IPS-15b (cell line): ENCODE measurements around the gene TM4SF1.

Experiments
- H3K27me3 ChIP-seq: one replicate; pipeline ENCODE4 v1.6.1; 2013; ENCODE audit warnings: low read length; ENCODE audit not compliant: control insufficient read depth, insufficient read depth
- H3K36me3 ChIP-seq: one replicate; pipeline ENCODE4 v1.6.1; 2013; ENCODE audit warnings: low read length; ENCODE audit not compliant: control insufficient read depth, insufficient read depth
- H3K4me1 ChIP-seq: one replicate; pipeline ENCODE4 v1.6.1; 2013; ENCODE audit warnings: mild to moderate bottlenecking, low read length; ENCODE audit not compliant: control insufficient read depth, insufficient read depth
- H3K4me3 ChIP-seq: one replicate; pipeline ENCODE4 v1.5.1; 2013; ENCODE audit warnings: low read depth, low read length
- H3K9ac ChIP-seq: one replicate; pipeline ENCODE4 v1.6.1; 2013; ENCODE audit warnings: low read depth, mild to moderate bottlenecking, low read length
- H3K9me3 ChIP-seq: one replicate; pipeline ENCODE4 v1.6.1; 2013; ENCODE audit warnings: mild to moderate bottlenecking, low read length; ENCODE audit not compliant: control insufficient read depth, insufficient read depth

Gene TM4SF1

GRCh38 chr3:149393345-149394160 lies 16.1 kb upstream of the TM4SF1 start:
- no peaks in the 10 kb centered on the region for H3K36me3 ChIP-seq
- no peaks in the 10 kb centered on the region for H3K9me3 ChIP-seq
- H3K4me1 ChIP-seq = no peaks in the 10 kb centered on the region
- H3K9ac ChIP-seq = no peak overlapping the region
- H3K27me3 ChIP-seq = no peaks in the 10 kb centered on the region
- H3K4me3 ChIP-seq = no peak overlapping the region

GRCh38 chr3:149391960-149392359 lies 14.5 kb upstream of the TM4SF1 start:
- H3K4me1 ChIP-seq = no peaks in the 10 kb centered on the region
- no peak overlapping the region for H3K9ac ChIP-seq
- H3K27me3 ChIP-seq = no peaks in the 10 kb centered on the region
- no peak overlapping the region for H3K4me3 ChIP-seq
- no peaks in the 10 kb centered on the region for H3K36me3 ChIP-seq
- no peaks in the 10 kb centered on the region for H3K9me3 ChIP-seq

GRCh38 chr3:149390772-149391212 lies 13.3 kb upstream of the TM4SF1 start:
- Histone ChIP-seq H3K4me1 (no peaks in the 10 kb centered on the region), H3K36me3 (no peaks in the 10 kb centered on the region), H3K27me3 (no peaks in the 10 kb centered on the region), H3K9ac (no peak overlapping the region), H3K4me3 (no peak overlapping the region), H3K9me3 (no peaks in the 10 kb centered on the region)

GRCh38 chr3:149390294-149390693 lies 12.8 kb upstream of the TM4SF1 start:
- Histone ChIP-seq H3K4me1 (no peaks in the 10 kb centered on the region), H3K36me3 (no peaks in the 10 kb centered on the region), H3K27me3 (no peaks in the 10 kb centered on the region), H3K9ac (no peak overlapping the region), H3K9me3 (no peaks in the 10 kb centered on the region), H3K4me3 (no peak overlapping the region)

- H3K4me3 ChIP-seq = no peak overlapping the region
- no peaks in the 10 kb centered on the region for H3K4me1 ChIP-seq
- H3K9me3 ChIP-seq = no peaks in the 10 kb centered on the region
- H3K27me3 ChIP-seq = no peaks in the 10 kb centered on the region
- no peak overlapping the region for H3K9ac ChIP-seq
- H3K36me3 ChIP-seq = no peaks in the 10 kb centered on the region
Measured at GRCh38 chr3:149388531-149389417, 11.3 kb upstream of the TM4SF1 start.

GRCh38 chr3:149388001-149388440 lies 10.6 kb upstream of the TM4SF1 start:
- H3K9me3 ChIP-seq = no peaks in the 10 kb centered on the region
- H3K36me3 ChIP-seq = no peaks in the 10 kb centered on the region
- no peak overlapping the region for H3K9ac ChIP-seq
- H3K27me3 ChIP-seq = no peaks in the 10 kb centered on the region
- no peak overlapping the region for H3K4me3 ChIP-seq
- no peaks in the 10 kb centered on the region for H3K4me1 ChIP-seq

GRCh38 chr3:149386299-149386606 lies 8.8 kb upstream of the TM4SF1 start:
- Histone ChIP-seq H3K4me1 (no peaks in the 10 kb centered on the region), H3K36me3 (no peaks in the 10 kb centered on the region), H3K27me3 (no peaks in the 10 kb centered on the region), H3K9ac (no peak overlapping the region), H3K9me3 (no peaks in the 10 kb centered on the region), H3K4me3 (no peak overlapping the region)

GRCh38 chr3:149385617-149386298 lies 8.3 kb upstream of the TM4SF1 start:
- Histone ChIP-seq H3K4me1 (no peaks in the 10 kb centered on the region), H3K27me3 (no peaks in the 10 kb centered on the region), H3K9me3 (no peaks in the 10 kb centered on the region), H3K9ac (no peak overlapping the region), H3K36me3 (no peaks in the 10 kb centered on the region), H3K4me3 (no peak overlapping the region)

- Histone ChIP-seq H3K27me3 (no peaks in the 10 kb centered on the region), H3K4me3 (no peak overlapping the region), H3K36me3 (no peaks in the 10 kb centered on the region), H3K9me3 (no peaks in the 10 kb centered on the region), H3K9ac (no peak overlapping the region), H3K4me1 (no peaks in the 10 kb centered on the region)
Measured at GRCh38 chr3:149384911-149385321, 7.5 kb upstream of the TM4SF1 start.

- Histone ChIP-seq H3K4me3 (no peak overlapping the region), H3K27me3 (no peaks in the 10 kb centered on the region), H3K9me3 (no peaks in the 10 kb centered on the region), H3K4me1 (no peaks in the 10 kb centered on the region), H3K9ac (no peak overlapping the region), H3K36me3 (no peaks in the 10 kb centered on the region)
Measured at GRCh38 chr3:149384167-149384566, 6.7 kb upstream of the TM4SF1 start.

- no peaks in the 10 kb centered on the region for H3K36me3 ChIP-seq
- H3K4me1 ChIP-seq = no peaks in the 10 kb centered on the region
- no peak overlapping the region for H3K4me3 ChIP-seq
- no peaks in the 10 kb centered on the region for H3K9me3 ChIP-seq
- H3K9ac ChIP-seq = no peak overlapping the region
- no peaks in the 10 kb centered on the region for H3K27me3 ChIP-seq
Measured at GRCh38 chr3:149383703-149384102, 6.3 kb upstream of the TM4SF1 start.
